IMR-90 (cell line): Measurements from ENCODE around the gene TASP1. TPM values are rescaled to one million over a fixed set of nuclear protein-coding genes. Genes with fewer than 3 reads are reported as not detected.

Experiments
- ATAC-seq: fragments of 200-7000 bp; cut with Tn5 transposase; 2 replicates; pipeline ENCODE4 v1.9.1; 2020; ENCODE audit warnings: low read depth, mild to moderate bottlenecking, moderate library complexity
- BruUV-seq: library from RNA; stranded (reverse); fragments of 400-500 nt; replicated peaks from 2 replicates; lab custom pipeline; 2021; lab: Mats Ljungman, UMichigan
- CTCF ChIA-PET: fragments of 300-600 bp; formaldehyde crosslinking; extraction: SDS; loops from one replicate; lab custom pipeline; 2021; ENCODE audit warnings: antibody characterized with exemption; lab: Yijun Ruan, JAX
- POLR2A ChIA-PET: fragments of 300-600 bp; sonication (Branson Sonifier 250); formaldehyde crosslinking; loops from one replicate; lab custom pipeline; 2022; ENCODE audit warnings: antibody characterized with exemption; ENCODE audit not compliant: unreplicated experiment; lab: Charles Lee
- DNase-seq: peaks from one replicate; pipeline ENCODE4 v3.0.0; 2013
- H2AFZ ChIP-seq: replicated peaks from 2 replicates; pipeline ENCODE3; 2013; ENCODE audit warnings: low read length, mild to moderate bottlenecking; ENCODE audit not compliant: poor library complexity
- H2AK5ac ChIP-seq: 2 replicates; pipeline ENCODE4 v1.6.1; 2013; ENCODE audit warnings: low read depth, low read length, inconsistent platforms
- H2AK9ac ChIP-seq: replicated peaks from 2 replicates; pipeline ENCODE3; 2013; ENCODE audit warnings: mild to moderate bottlenecking, low read depth, low read length, moderate library complexity; ENCODE audit not compliant: poor library complexity
- H2BK120ac ChIP-seq: 2 replicates; pipeline ENCODE4 v1.6.1; 2013; ENCODE audit warnings: low read depth, low read length, inconsistent platforms
- H2BK15ac ChIP-seq: 3 replicates; pipeline ENCODE4 v1.6.1; 2013; ENCODE audit warnings: low read depth, low read length, inconsistent platforms
- H2BK20ac ChIP-seq: 2 replicates; pipeline ENCODE4 v1.6.1; 2013; ENCODE audit warnings: low read depth, mild to moderate bottlenecking, inconsistent platforms, low read length, moderate library complexity
- H2BK5ac ChIP-seq: 2 replicates; pipeline ENCODE4 v1.6.1; 2013; ENCODE audit warnings: mild to moderate bottlenecking, low read depth, low read length, inconsistent platforms; ENCODE audit not compliant: poor library complexity, severe bottlenecking
- H3K14ac ChIP-seq: replicated peaks from 2 replicates; pipeline ENCODE4 v1.6.1; 2013; ENCODE audit warnings: low read depth, low read length, inconsistent platforms
- H3K18ac ChIP-seq: 2 replicates; pipeline ENCODE4 v1.6.1; 2013; ENCODE audit warnings: low read depth, low read length, control low read depth
- H3K23ac ChIP-seq: 2 replicates; pipeline ENCODE4 v1.6.1; 2013; ENCODE audit warnings: low read depth, low read length, inconsistent platforms
- H3K27ac ChIP-seq: 2 replicates; pipeline ENCODE4 v1.5.1; 2013; ENCODE audit warnings: mild to moderate bottlenecking, control low read depth, low read length; ENCODE audit not compliant: insufficient read depth
- H3K27me3 ChIP-seq: 2 replicates; pipeline ENCODE4 v1.6.1; 2013; ENCODE audit warnings: low read length; ENCODE audit not compliant: control insufficient read depth, insufficient read depth
- H3K36me3 ChIP-seq: 2 replicates; pipeline ENCODE4 v1.6.1; 2013; ENCODE audit warnings: low read length, mixed read lengths; ENCODE audit not compliant: control insufficient read depth, insufficient read depth
- H3K4ac ChIP-seq: 2 replicates; pipeline ENCODE4 v1.6.1; 2013; ENCODE audit warnings: low read depth, low read length, inconsistent platforms
- H3K4me1 ChIP-seq: 2 replicates; pipeline ENCODE4 v1.6.1; 2013; ENCODE audit warnings: low read length, mixed read lengths; ENCODE audit not compliant: control insufficient read depth, insufficient read depth
- H3K4me2 ChIP-seq: 2 replicates; pipeline ENCODE4 v1.6.1; 2013; ENCODE audit warnings: low read depth, mild to moderate bottlenecking, control low read depth, low read length, moderate library complexity
- H3K4me3 ChIP-seq: 2 replicates; pipeline ENCODE4 v1.5.1; 2013; ENCODE audit warnings: low read depth, mild to moderate bottlenecking, control low read depth, low read length, moderate library complexity; ENCODE audit not compliant: insufficient read depth
- H3K56ac ChIP-seq: 2 replicates; pipeline ENCODE4 v1.6.1; 2013; ENCODE audit warnings: low read length, inconsistent platforms; ENCODE audit not compliant: insufficient read depth; ENCODE audit errors: extremely low read depth
- H3K79me1 ChIP-seq, 2 experiments: 2 replicates each; pipeline ENCODE4 v1.6.1; 2013; ENCODE audit warnings: low read length in 2 of 2, inconsistent platforms in 1 of 2, low read depth in 1 of 2
- H3K9ac ChIP-seq: 2 replicates; pipeline ENCODE4 v1.6.1; 2013; ENCODE audit warnings: low read depth, low read length, control low read depth
- H3K9me1 ChIP-seq: 2 replicates; pipeline ENCODE4 v1.6.1; 2013; ENCODE audit warnings: low read length, inconsistent platforms; ENCODE audit not compliant: insufficient read depth
- H3K9me3 ChIP-seq: 2 replicates; pipeline ENCODE4 v1.6.1; 2013; ENCODE audit warnings: low read length; ENCODE audit not compliant: control insufficient read depth, insufficient read depth
- H4K20me1 ChIP-seq: 2 replicates; pipeline ENCODE4 v1.6.1; 2013; ENCODE audit warnings: low read length, inconsistent platforms; ENCODE audit not compliant: insufficient read depth
- H4K5ac ChIP-seq: 2 replicates; pipeline ENCODE4 v1.6.1; 2013; ENCODE audit warnings: mild to moderate bottlenecking, low read depth, low read length, control low read depth
- H4K8ac ChIP-seq, 2 experiments: 2 replicates each; pipeline ENCODE4 v1.6.1; 2013; ENCODE audit warnings: low read depth in 2 of 2, low read length in 2 of 2, control low read depth in 1 of 2, inconsistent platforms in 1 of 2
- H4K91ac ChIP-seq: 2 replicates; pipeline ENCODE4 v1.6.1; 2013; ENCODE audit warnings: low read depth, low read length, inconsistent platforms; ENCODE audit not compliant: insufficient read depth
- CEBPB ChIP-seq: IDR thresholded peaks from 2 replicates; pipeline ENCODE4 v1.6.1; 2012; ENCODE audit warnings: low read depth, low read length, improper control_type of control experiment
- NFE2L2 ChIP-seq: fragments of 150-350 bp; IDR thresholded peaks from 2 replicates; pipeline ENCODE4 v1.6.1; 2016; ENCODE audit warnings: low read depth, mild to moderate bottlenecking, low read length
- SMC3 ChIP-seq: fragments of 150-350 bp; IDR thresholded peaks from 2 replicates; pipeline ENCODE4 v1.6.1; 2016; ENCODE audit warnings: low read depth, mild to moderate bottlenecking, antibody characterized with exemption, low read length, moderate library complexity
- USF2 ChIP-seq: fragments of 150-350 bp; IDR thresholded peaks from 2 replicates; pipeline ENCODE4 v1.6.1; 2017; ENCODE audit warnings: mild to moderate bottlenecking, antibody characterized with exemption, low read length, low read depth
- WGBS, 2 experiments: methylation state at CpG; one replicate each; pipeline versions ENCODE4 v1.1.5 to v1.1.7; 2013; ENCODE audit warnings: missing lambda C conversion rate in 2 of 2; ENCODE audit not compliant: insufficient read length in 1 of 2; ENCODE audit errors: extremely low coverage in 2 of 2; 5-methylcytosine and 5-hydroxymethylcytosine counted together
- dilution Hi-C: fragments of 300-500 bp; cut with HindIII; formaldehyde crosslinking; loops from one replicate; pipeline ENCODE4 v1.14.3; 2018; ENCODE audit warnings: low sequenced_read_pairs; ENCODE audit not compliant: unreplicated experiment
- in situ Hi-C: fragments of 300-500 bp; cut with MboI; formaldehyde crosslinking; loops from 3 replicates; pipeline ENCODE4 v1.14.3; 2019; ENCODE audit warnings: low sequenced_read_pairs, inconsistent platforms, mixed read lengths
- intact Hi-C: fragments of 100-400 bp; cut with micrococcal nuclease; formaldehyde crosslinking; loops from 2 replicates; pipeline ENCODE4 v1.10.0; 2022
- polyA plus RNA-seq, 3 experiments: library from polyadenylated mRNA; depleted of rRNA; stranded (reverse); fragments of >200 nt; gene quantifications; 2 replicates each; pipeline ENCODE4 v1.2.3, GENCODE V29; 2012; ENCODE audit warnings: low replicate concordance in 1 of 3
- total RNA-seq: library from RNA; depleted of rRNA; stranded (reverse); fragments of >200 nt; gene quantifications from 2 replicates; pipeline ENCODE4 v1.2.3, GENCODE V29; 2012

The TASP1 gene
- total and polyA plus RNA-seq, 2 of the 4 experiments (the other 2 are of a cell fraction) = 3.9 to 7.9 TPM

- H3K56ac ChIP-seq = no peak overlapping the region
- in situ Hi-C loops = no loop called here
- intact Hi-C loops = no loop called here
- ChIA-PET POLR2A (no interaction called here), CTCF (no interaction called here)
- 0 out of 2 replicates have a peak, but pooled peaks cover 1% of the 10 kb centered on the region for H3K36me3 ChIP-seq
- H3K14ac ChIP-seq = no peak overlapping the region
- no TSS peak for BruUV-seq
- no peak overlapping the region for H3K23ac ChIP-seq
- H2AK5ac ChIP-seq = no peak overlapping the region
- no peak overlapping the region for H4K91ac ChIP-seq
- no peak overlapping the region for H2AK9ac ChIP-seq
- H3K9me1 ChIP-seq = peaks cover 2% of the 10 kb centered on the region; the same call in 1 of the 2 replicates
- DNase-seq (no peak), ATAC-seq (no peak)
- no peak overlapping the region for H3K4ac ChIP-seq
- no peak overlapping the region for H2BK15ac ChIP-seq
- dilution Hi-C loops = no loop called here
- H2BK5ac ChIP-seq = no peak overlapping the region
- no peak overlapping the region for H3K27ac ChIP-seq
- no peak overlapping the region for H4K5ac ChIP-seq
- H2BK20ac ChIP-seq = no peak overlapping the region
- no peak overlapping the region for H4K8ac ChIP-seq
- no peak overlapping the region for H3K9ac ChIP-seq
- H3K27me3 ChIP-seq = no peaks in the 10 kb centered on the region
- H3K18ac ChIP-seq = no peak overlapping the region
- H3K4me3 ChIP-seq = no peak overlapping the region
- H2AFZ ChIP-seq = no peak overlapping the region
- no peaks in the 10 kb centered on the region for H3K9me3 ChIP-seq
- H2BK120ac ChIP-seq = no peak overlapping the region
- no peaks in the 10 kb centered on the region; a peak in 1 of 4 replicates for H3K79me1 ChIP-seq
- H4K20me1 ChIP-seq = no peaks in the 10 kb centered on the region
- no CpG with 5 or more reads among the region's 4 CpGs for WGBS, 2 experiments
- peaks cover 2% of the 10 kb centered on the region; the same call in 1 of the 2 replicates for H3K4me1 ChIP-seq
- no peak overlapping the region for H3K4me2 ChIP-seq
- peak; percentile 59; the same call in 1 of the 2 replicates for TF ChIP-seq CEBPB
- TF ChIP-seq NFE2L2 = no peak
- no peak for TF ChIP-seq SMC3
- TF ChIP-seq USF2 = no peak
These were observed 103.1 kb downstream of the TASP1 start for GRCh38 chr20:13535627-13536026.
